Karpas-422 (cell line): ENCODE measurements around the gene FAM168B. TPM values are rescaled to one million over a fixed set of nuclear protein-coding genes. Genes with fewer than 3 reads are reported as not detected.

Experiments
- DNase-seq: peaks from one replicate; pipeline ENCODE4 v3.0.0-alpha.2; 2015
- H2AFZ ChIP-seq: fragments of 200-600 bp; sonication (generic); 2 replicates; pipeline ENCODE4 v1.6.1; 2014; ENCODE audit warnings: antibody characterized with exemption, low read length, mixed read lengths
- H3K27ac ChIP-seq: fragments of 200-600 bp; sonication (generic); 2 replicates; pipeline ENCODE4 v1.5.1; 2014; ENCODE audit warnings: mild to moderate bottlenecking, low read length, moderate library complexity
- H3K27me3 ChIP-seq: fragments of 200-600 bp; sonication (generic); 2 replicates; pipeline ENCODE4 v1.6.1; 2014; ENCODE audit warnings: low read length, mixed read lengths
- H3K36me3 ChIP-seq: fragments of 200-600 bp; sonication (generic); 2 replicates; pipeline ENCODE4 v1.6.1; 2014; ENCODE audit warnings: low read length, mixed read lengths; ENCODE audit not compliant: insufficient read depth
- H3K4me1 ChIP-seq: fragments of 200-600 bp; sonication (generic); 2 replicates; pipeline ENCODE4 v1.6.1; 2014; ENCODE audit warnings: mild to moderate bottlenecking, low read length, mixed read lengths
- H3K4me2 ChIP-seq: fragments of 200-600 bp; sonication (generic); 2 replicates; pipeline ENCODE4 v1.6.1; 2014; ENCODE audit warnings: low read length, low read depth, mild to moderate bottlenecking; ENCODE audit not compliant: poor library complexity, severe bottlenecking
- H3K4me3 ChIP-seq: fragments of 200-600 bp; sonication (generic); 2 replicates; pipeline ENCODE4 v1.5.1; 2014; ENCODE audit warnings: mild to moderate bottlenecking, antibody characterized with exemption, low read length, mixed read lengths
- H3K79me2 ChIP-seq: fragments of 200-600 bp; sonication (generic); 2 replicates; pipeline ENCODE4 v1.6.1; 2014; ENCODE audit warnings: mild to moderate bottlenecking, low read length, mixed read lengths
- H3K9ac ChIP-seq: fragments of 200-600 bp; sonication (generic); 2 replicates; pipeline ENCODE4 v1.6.0; 2014; ENCODE audit warnings: low read length
- H3K9me2 ChIP-seq: fragments of 200-600 bp; sonication (generic), shearing (Covaris generic); replicated peaks from 2 replicates; pipeline ENCODE4 v1.6.0; 2014; ENCODE audit warnings: mild to moderate bottlenecking, low read length, moderate library complexity; ENCODE audit not compliant: insufficient read depth
- H3K9me3 ChIP-seq: fragments of 300-700, 200-600 bp; sonication (generic); 2 replicates; pipeline ENCODE4 v1.6.1; 2014; ENCODE audit warnings: low read length, mixed read lengths
- H4K20me1 ChIP-seq: fragments of 200-600 bp; sonication (generic); 2 replicates; pipeline ENCODE4 v1.6.1; 2014; ENCODE audit warnings: mild to moderate bottlenecking, antibody characterized with exemption, low read length, low read depth; ENCODE audit not compliant: insufficient read depth
- total RNA-seq: library from RNA; depleted of rRNA; stranded (reverse); fragments of >200 nt; shearing (Covaris generic); gene quantifications from 2 replicates; pipeline ENCODE4 v1.2.3, GENCODE V29; 2014; ENCODE audit warnings: low replicate concordance

The FAM168B gene
- total RNA-seq, 1 experiment from 2014 or later = 43.2 TPM

GRCh38 chr2:131056932-131057287 lies 36.4 kb downstream of the FAM168B start:
- Histone ChIP-seq H3K4me3 (no peak overlapping the region), H3K27ac (no peak overlapping the region), H3K27me3 (no peaks in the 10 kb centered on the region), H3K9me2 (no peaks in the 10 kb centered on the region), H3K4me1 (peaks cover 14% of the 10 kb centered on the region), H3K9me3 (no peaks in the 10 kb centered on the region), H2AFZ (no peak overlapping the region), H3K9ac (no peak overlapping the region), H4K20me1 (peaks cover 55% of the 10 kb centered on the region), H3K36me3 (peaks cover 33% of the 10 kb centered on the region; the same call in 1 of the 2 replicates), H3K4me2 (no peak overlapping the region), H3K79me2 (peaks cover 91% of the 10 kb centered on the region)
- no peak for DNase-seq

DNA sequence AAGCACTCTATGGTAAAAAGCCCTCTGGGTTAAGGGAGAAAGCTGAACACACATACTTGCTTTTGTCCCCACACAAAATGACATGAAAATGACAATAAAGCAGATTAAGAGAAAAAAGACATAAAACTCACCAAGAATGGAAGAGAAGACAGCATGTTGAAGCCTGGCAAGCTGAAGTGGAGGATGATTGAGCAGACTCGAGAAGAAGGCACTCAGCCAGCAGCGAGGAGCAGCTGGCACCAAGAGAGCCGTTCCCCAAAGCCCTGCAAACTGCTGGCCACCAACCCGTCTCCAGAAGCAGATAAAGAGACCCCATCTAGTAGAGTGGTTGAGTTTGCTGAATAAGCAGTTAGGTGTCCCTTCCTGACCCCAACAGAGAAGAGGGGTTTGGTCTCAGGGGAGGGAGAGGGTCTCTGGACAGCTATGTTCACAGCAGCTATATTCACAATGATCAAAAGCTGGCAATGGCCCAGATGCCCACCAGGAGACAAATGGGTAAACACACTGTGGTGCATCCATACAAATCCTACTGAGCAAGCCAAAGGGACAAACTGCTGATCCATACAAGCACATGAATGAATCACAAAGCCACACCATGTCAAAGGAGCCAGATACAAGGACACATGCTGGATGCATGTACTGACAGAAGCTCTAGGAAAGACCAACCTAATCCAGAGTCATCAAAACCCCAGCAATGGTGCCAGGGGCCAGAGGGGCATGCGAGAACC lies 36.9 kb downstream of the FAM168B start:
- Histone ChIP-seq H3K36me3 (peaks cover 38% of the 10 kb centered on the region; the same call in 1 of the 2 replicates), H3K79me2 (peaks cover 87% of the 10 kb centered on the region)

GRCh38 chr2:131055169-131056065 lies 37.8 kb downstream of the FAM168B start:
- no peak for DNase-seq
- Histone ChIP-seq H3K36me3 (peaks cover 39% of the 10 kb centered on the region; the same call in 1 of the 2 replicates), H3K9me2 (no peaks in the 10 kb centered on the region), H3K4me2 (no peak overlapping the region), H4K20me1 (peaks cover 53% of the 10 kb centered on the region), H3K9ac (no peak overlapping the region), H3K27me3 (no peaks in the 10 kb centered on the region), H3K27ac (no peak overlapping the region), H3K4me1 (peaks cover 24% of the 10 kb centered on the region), H3K9me3 (no peaks in the 10 kb centered on the region), H3K79me2 (peaks cover 80% of the 10 kb centered on the region), H3K4me3 (no peak overlapping the region), H2AFZ (no peak overlapping the region)

More for the DNA sequence above, 36.9 kb downstream of the FAM168B start:
- peaks cover 55% of the 10 kb centered on the region for H4K20me1 ChIP-seq
- no peak overlapping the region for H3K4me2 ChIP-seq
- H3K9me3 ChIP-seq = no peaks in the 10 kb centered on the region
- H3K9ac ChIP-seq = no peak overlapping the region
- no peaks in the 10 kb centered on the region for H3K27me3 ChIP-seq
- no peak overlapping the region for H2AFZ ChIP-seq
- no peak for DNase-seq
- no peak overlapping the region for H3K27ac ChIP-seq
- H3K4me1 ChIP-seq = peaks cover 14% of the 10 kb centered on the region
- H3K9me2 ChIP-seq = no peaks in the 10 kb centered on the region
- no peak overlapping the region for H3K4me3 ChIP-seq

DNA sequence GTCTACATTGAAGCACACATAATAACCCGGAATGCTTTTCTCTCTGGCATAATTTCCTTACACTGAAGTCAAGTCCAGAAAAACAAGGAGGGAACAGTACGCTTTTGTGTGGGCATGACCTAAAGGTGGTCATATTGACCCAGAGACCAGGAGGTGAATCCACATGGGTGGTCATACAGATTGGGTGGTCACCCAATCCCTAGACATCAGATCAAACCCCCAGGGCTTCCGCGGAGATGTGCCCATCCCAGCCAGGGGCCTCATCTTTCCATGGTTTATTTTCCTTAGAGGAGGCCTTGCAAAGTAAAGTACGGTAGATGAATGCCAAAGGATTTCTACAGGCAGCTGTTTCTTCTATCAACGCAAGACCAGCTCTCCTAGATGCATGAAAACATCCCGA lies 38.8 kb downstream of the FAM168B start:
- no peak overlapping the region for H3K9ac ChIP-seq
- peaks cover 52% of the 10 kb centered on the region for H4K20me1 ChIP-seq
- DNase-seq = no peak

DNA sequence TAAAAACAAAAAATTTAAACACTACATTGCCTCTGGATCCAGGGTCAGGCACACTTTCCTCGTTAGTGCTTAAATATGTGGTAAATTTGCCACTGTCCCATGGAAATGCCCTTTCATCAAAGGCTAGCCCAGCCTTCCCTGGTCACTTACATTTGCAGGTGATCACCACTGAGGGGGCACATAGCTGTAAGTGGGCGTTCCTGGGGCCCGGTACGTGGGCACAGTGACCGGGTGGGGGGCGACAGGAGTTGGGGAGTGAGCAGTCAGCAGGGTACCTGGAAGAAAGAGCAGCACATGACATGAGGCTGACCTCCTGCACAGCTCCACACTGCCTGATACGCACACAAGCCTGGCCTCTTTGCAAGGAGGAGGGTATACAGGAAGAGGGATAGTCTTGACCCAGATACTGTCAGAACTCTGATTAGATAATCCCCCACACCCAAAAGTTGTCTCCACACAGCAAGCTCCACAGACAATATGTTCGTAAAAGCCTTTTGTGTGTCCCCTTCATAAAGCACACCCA lies 40.5 kb downstream of the FAM168B start:
- H3K4me3 ChIP-seq = no peak overlapping the region
- H3K9me2 ChIP-seq = no peaks in the 10 kb centered on the region
- no peak for DNase-seq
- H3K4me2 ChIP-seq = no peak overlapping the region
- H3K27ac ChIP-seq = no peak overlapping the region
- no peaks in the 10 kb centered on the region for H3K9me3 ChIP-seq
- peaks cover 25% of the 10 kb centered on the region for H3K4me1 ChIP-seq
- peaks cover 42% of the 10 kb centered on the region; the same call in 1 of the 2 replicates for H3K36me3 ChIP-seq
- peaks cover 53% of the 10 kb centered on the region for H4K20me1 ChIP-seq
- H2AFZ ChIP-seq = no peak overlapping the region
- peaks cover 65% of the 10 kb centered on the region for H3K79me2 ChIP-seq
- H3K27me3 ChIP-seq = no peaks in the 10 kb centered on the region
- H3K9ac ChIP-seq = no peak overlapping the region

More for the DNA sequence above, 38.8 kb downstream of the FAM168B start:
- Histone ChIP-seq H3K4me1 (peaks cover 33% of the 10 kb centered on the region), H3K9me2 (no peaks in the 10 kb centered on the region), H3K79me2 (peaks cover 76% of the 10 kb centered on the region), H3K9me3 (no peaks in the 10 kb centered on the region), H2AFZ (no peak overlapping the region), H3K27ac (no peak overlapping the region), H3K36me3 (peaks cover 41% of the 10 kb centered on the region; the same call in 1 of the 2 replicates), H3K4me3 (no peak overlapping the region), H3K4me2 (no peak overlapping the region), H3K27me3 (no peaks in the 10 kb centered on the region)

DNA sequence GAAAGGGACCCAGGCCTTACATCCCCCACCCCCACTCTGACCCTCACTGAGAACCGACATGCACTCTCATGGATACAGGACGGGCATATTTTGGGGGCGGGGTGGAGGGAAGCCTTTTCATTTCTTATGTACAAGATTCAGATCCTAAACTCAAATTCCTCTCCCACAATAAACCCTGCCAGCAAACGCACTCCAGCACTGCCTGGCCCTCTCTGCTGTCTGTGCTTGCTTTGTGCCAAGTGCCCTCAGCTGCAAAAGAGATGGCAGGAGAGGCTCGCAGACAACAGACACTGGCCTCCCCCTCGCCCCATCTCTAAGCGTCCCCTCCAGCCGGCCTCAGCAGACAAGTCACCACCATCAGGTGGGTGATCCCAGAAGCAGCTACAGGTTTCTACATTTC lies 42.4 kb downstream of the FAM168B start:
- Histone ChIP-seq H3K79me2 (peaks cover 47% of the 10 kb centered on the region), H3K27ac (no peak overlapping the region), H3K4me2 (no peak overlapping the region), H3K9ac (no peak overlapping the region), H2AFZ (no peak overlapping the region), H3K9me2 (no peaks in the 10 kb centered on the region), H3K9me3 (no peaks in the 10 kb centered on the region), H3K4me3 (no peak overlapping the region), H4K20me1 (peaks cover 41% of the 10 kb centered on the region), H3K36me3 (peaks cover 36% of the 10 kb centered on the region; the same call in 1 of the 2 replicates), H3K4me1 (peaks cover 25% of the 10 kb centered on the region), H3K27me3 (no peaks in the 10 kb centered on the region)
- DNase-seq = no peak

GRCh38 chr2:131049150-131049718 lies 44.0 kb downstream of the FAM168B start:
- H3K79me2 ChIP-seq = peaks cover 30% of the 10 kb centered on the region
- H2AFZ ChIP-seq = no peak overlapping the region
- DNase-seq = no peak
- no peaks in the 10 kb centered on the region for H3K9me3 ChIP-seq
- H3K4me2 ChIP-seq = no peak overlapping the region
- no peak overlapping the region for H3K4me3 ChIP-seq
- H3K9me2 ChIP-seq = no peaks in the 10 kb centered on the region
- H3K4me1 ChIP-seq = peaks cover 25% of the 10 kb centered on the region
- H3K9ac ChIP-seq = no peak overlapping the region
- H3K27me3 ChIP-seq = no peaks in the 10 kb centered on the region
- H3K36me3 ChIP-seq = peaks cover 35% of the 10 kb centered on the region; the same call in 1 of the 2 replicates
- peaks cover 32% of the 10 kb centered on the region for H4K20me1 ChIP-seq
- H3K27ac ChIP-seq = no peak overlapping the region
